Heart left ventricle (tissue), 16 donors: ENCODE data around the gene TMEM106B. TPM values are rescaled to one million over a fixed set of nuclear protein-coding genes. Genes with fewer than 3 reads are reported as not detected.

Experiments used
- ATAC-seq, 4 donors: fragments of 200-7000 bp; cut with Tn5 transposase; one replicate each; pipeline ENCODE4 v1.9.1; 2020 to 2022; ENCODE audit warnings: moderate library complexity in 4 of 4, mild to moderate bottlenecking in 3 of 4, moderate number of reproducible peaks in 1 of 4
- DNase-seq, 5 donors: peaks; one replicate each; pipeline ENCODE4 v3.0.0-alpha.2; 2020
- H3K27ac ChIP-seq, 12 donors: fragments of 200-600 bp; sonication (generic) in 4 of 12; one replicate each; pipeline versions ENCODE4 v1.5.0 to v1.8.0; 2016 to 2022; ENCODE audit warnings: mild to moderate bottlenecking in 2 of 12
- H3K27me3 ChIP-seq, 9 donors: fragments of 200-600 bp; sonication (generic) in 2 of 9; one replicate each; pipeline versions ENCODE4 v1.5.1 to v1.8.0; 2016 to 2022; ENCODE audit warnings: mild to moderate bottlenecking in 3 of 9
- H3K36me3 ChIP-seq, 9 donors: fragments of 200-600 bp; sonication (generic) in 2 of 9; one replicate each; pipeline versions ENCODE4 v1.5.0 to v1.8.0; 2018 to 2022; ENCODE audit warnings: mild to moderate bottlenecking in 2 of 9
- H3K4me1 ChIP-seq, 12 donors: fragments of 200-600 bp; sonication (generic) in 4 of 12; one replicate each; pipeline versions ENCODE4 v1.5.0 to v1.8.0; 2016 to 2022; ENCODE audit warnings: mild to moderate bottlenecking in 3 of 12
- H3K4me3 ChIP-seq, 12 donors: fragments of 200-600 bp; sonication (generic) in 4 of 12; one replicate each; pipeline versions ENCODE4 v1.5.0 to v1.8.0; 2017 to 2022; ENCODE audit warnings: mild to moderate bottlenecking in 9 of 12, moderate library complexity in 4 of 12
- H3K9me3 ChIP-seq, 12 donors: fragments of 200-600 bp; sonication (generic) in 4 of 12; one replicate each; pipeline versions ENCODE4 v1.5.0 to v1.8.0; 2016 to 2022; ENCODE audit warnings: mild to moderate bottlenecking in 1 of 12
- POLR2A ChIP-seq, 2 donors: fragments of 450-650 bp; IDR thresholded peaks; one replicate each; pipeline ENCODE4 v1.6.1; 2017; ENCODE audit warnings: antibody characterized with exemption in 2 of 2, mild to moderate bottlenecking in 2 of 2, moderate library complexity in 2 of 2
- WGBS, 4 donors: extraction: QIAGEN DNeasy Blood & Tissue Kit in 2 of 4; methylation state at CpG; one replicate each; pipeline versions ENCODE4 v1.1.5 to v1.1.7; 2013 to 2018; 5-methylcytosine and 5-hydroxymethylcytosine counted together
- intact Hi-C, 10 donors: fragments of 100-400 bp; cut with DNase I; formaldehyde crosslinking; loops; one replicate each; pipeline versions ENCODE4 v1.11.1 to v1.14.2; 2022
- polyA plus RNA-seq, 2 donors: library from polyadenylated mRNA; stranded (reverse); fragments of 200-250 nt; gene quantifications; one replicate each; pipeline ENCODE4 v1.2.3, GENCODE V29; 2013
- total RNA-seq, 9 donors: library from RNA; depleted of rRNA in 2 of 9; stranded (reverse); fragments of >200 nt in 2 of 9; fragmentation: NEBNext Ultra II Directional in 3 of 9; extraction: Animal tissue kit (Norgen Biotek cat#: 25700) in 3 of 9; gene quantifications; one replicate each; pipeline versions ENCODE4 v1.1.0 to v1.2.4, GENCODE V29; 2016 to 2023
- TF ChIP-seq, protein P1 (sequence below), 12 donors: fragments of 200-600 bp; sonication (generic) in 4 of 12; IDR thresholded peaks; one replicate each; pipeline versions ENCODE4 v1.5.0 to v1.8.0; 2018 to 2022; ENCODE audit warnings: antibody characterized with exemption in 12 of 12, mild to moderate bottlenecking in 5 of 12
- donor health status: ischemic (EF 13 %, LVEDD 7.1; RV severe dilation, severe dysfunction).
- donor health status: healthy with polysubstance abuse.
- donor health status: DM: no; HTN: yes; CAD: no.
- donor health status: DM: no; HTN: no; CAD: no.
- donor health status: ischemic (EF 25% LVEDD 6.9; RV normal size, moderate dysfunction).
- donor health status: ischemic (EF 25% LVEDD 5.7; RV mildly dilated, moderate dysfunction).
- donor health status: healthy.
- donor health status: DM: yes; HTN: yes; CAD: no.
- donor health status: ischemic (EF 35%, LVEDD 5.7; RV mildly dilated, moderate dysfunction).
- donor health status: nonischemic (EF 11% LVEDD 7.7; RV severe dilation, severe dysfunction).
- donor health status: DM: yes; HTN: yes; CAD: no.
- donor health status: PGD.
- donor health status: ischemic (EF 29% LVEDD 5.4; RV normal size, mild dysfunction).
- donor health status: nonischemic (EF 23%, LVEDD 6.1; RV moderate dilation, normal function).

TMEM106B gene
- total and polyA plus RNA-seq, 11 donors, result 11.5 to 54.1 (median 45.8) TPM

DNA sequence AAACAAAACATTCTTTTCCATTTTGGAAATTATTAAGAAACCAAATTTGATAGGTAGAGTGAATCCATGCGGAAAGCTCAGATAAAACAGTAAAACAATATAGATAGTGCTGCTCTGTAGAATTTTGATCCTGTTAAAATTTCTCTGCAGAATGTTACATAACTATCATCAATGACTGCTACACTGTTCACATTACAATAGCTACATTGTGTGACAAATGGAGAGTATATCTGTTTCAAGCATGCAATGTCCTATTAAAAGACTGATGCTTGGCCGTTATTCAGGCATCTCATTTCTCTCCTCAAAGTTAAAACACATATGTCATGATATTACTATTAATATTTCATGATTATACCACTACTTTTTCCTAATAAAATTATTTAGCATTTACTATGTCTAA lies 14.7 kb upstream of the TMEM106B start:
- Histone ChIP-seq H3K27ac (no peak overlapping the region), H3K36me3 (no peaks in the 10 kb centered on the region), H3K4me3 (no peak overlapping the region), H3K27me3 (no peaks in the 10 kb centered on the region), H3K9me3 (no peaks in the 10 kb centered on the region), H3K4me1 (no peaks in the 10 kb centered on the region)
- ATAC-seq (no peak), DNase-seq (no peak)
- WGBS, 4 donors, result 63 to 83% (median 79%) methylated on average over 2 of the region's 2 CpGs
- intact Hi-C loops, result no loop called here
- no peak for TF ChIP-seq POLR2A (IDR thresholded peaks at IDR 0.05)
- TF ChIP-seq, protein P1, sequence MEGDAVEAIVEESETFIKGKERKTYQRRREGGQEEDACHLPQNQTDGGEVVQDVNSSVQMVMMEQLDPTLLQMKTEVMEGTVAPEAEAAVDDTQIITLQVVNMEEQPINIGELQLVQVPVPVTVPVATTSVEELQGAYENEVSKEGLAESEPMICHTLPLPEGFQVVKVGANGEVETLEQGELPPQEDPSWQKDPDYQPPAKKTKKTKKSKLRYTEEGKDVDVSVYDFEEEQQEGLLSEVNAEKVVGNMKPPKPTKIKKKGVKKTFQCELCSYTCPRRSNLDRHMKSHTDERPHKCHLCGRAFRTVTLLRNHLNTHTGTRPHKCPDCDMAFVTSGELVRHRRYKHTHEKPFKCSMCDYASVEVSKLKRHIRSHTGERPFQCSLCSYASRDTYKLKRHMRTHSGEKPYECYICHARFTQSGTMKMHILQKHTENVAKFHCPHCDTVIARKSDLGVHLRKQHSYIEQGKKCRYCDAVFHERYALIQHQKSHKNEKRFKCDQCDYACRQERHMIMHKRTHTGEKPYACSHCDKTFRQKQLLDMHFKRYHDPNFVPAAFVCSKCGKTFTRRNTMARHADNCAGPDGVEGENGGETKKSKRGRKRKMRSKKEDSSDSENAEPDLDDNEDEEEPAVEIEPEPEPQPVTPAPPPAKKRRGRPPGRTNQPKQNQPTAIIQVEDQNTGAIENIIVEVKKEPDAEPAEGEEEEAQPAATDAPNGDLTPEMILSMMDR (IDR thresholded peaks at IDR 0.05), result no peak

DNA sequence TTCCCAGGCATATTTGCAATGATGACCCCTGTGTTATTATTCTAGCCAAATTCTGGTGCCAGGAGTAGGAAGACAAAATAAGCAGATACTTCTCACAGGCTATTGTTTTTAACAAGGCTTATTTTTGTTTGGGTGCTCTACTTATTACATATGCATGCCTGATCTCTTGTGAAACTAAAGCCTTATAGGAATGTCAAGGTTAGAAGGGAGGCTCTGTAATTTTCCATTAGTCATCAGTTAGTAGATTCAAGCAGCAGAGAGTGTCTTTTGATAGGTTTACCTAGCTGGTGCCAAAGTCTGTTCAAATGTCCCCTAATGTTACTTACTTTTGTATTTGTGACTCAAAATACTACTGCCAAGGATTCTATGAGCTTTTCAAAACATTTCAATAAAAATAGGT lies 11.7 kb upstream of the TMEM106B start:
- no peaks in the 10 kb centered on the region for H3K4me1 ChIP-seq
- intact Hi-C loops, result no loop called here
- H3K36me3 ChIP-seq, result no peaks in the 10 kb centered on the region
- no peak for DNase-seq
- TF ChIP-seq, protein P1 (IDR thresholded peaks at IDR 0.05), result no peak
- TF ChIP-seq POLR2A (IDR thresholded peaks at IDR 0.05), result no peak
- no peak overlapping the region for H3K4me3 ChIP-seq
- ATAC-seq, result no peak
- H3K9me3 ChIP-seq, result no peaks in the 10 kb centered on the region
- H3K27me3 ChIP-seq, result no peaks in the 10 kb centered on the region
- H3K27ac ChIP-seq, result no peak overlapping the region

DNA sequence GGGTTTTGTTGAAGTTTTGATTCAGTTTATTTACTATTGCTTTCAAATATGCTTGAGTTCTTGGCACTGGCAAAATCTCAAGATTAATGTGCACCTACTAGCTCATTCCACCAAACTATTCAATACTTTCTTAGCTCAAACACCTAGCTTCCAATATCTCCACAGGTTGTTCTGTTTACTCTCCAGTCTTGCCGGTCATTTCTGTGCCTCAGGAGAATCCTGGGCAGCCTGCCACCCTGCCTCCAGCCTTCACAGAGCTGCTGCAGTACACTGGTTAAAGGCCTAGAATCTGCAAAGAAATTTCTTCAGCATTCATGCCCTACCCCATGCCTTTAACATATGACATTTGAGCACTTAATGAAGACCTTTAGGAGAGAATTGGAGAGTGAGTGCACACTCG lies 4.0 kb upstream of the TMEM106B start:
- DNase-seq (no peak), ATAC-seq (no peak)
- Histone ChIP-seq H3K27me3 (peaks cover 0 to 4% (median 0%) of the 10 kb centered on the region in 9 donors), H3K4me1 (peaks cover 0 to 9% (median 2%) of the 10 kb centered on the region in 12 donors), H3K36me3 (no peaks in the 10 kb centered on the region), H3K27ac (no peak overlapping the region), H3K4me3 (no peak overlapping the region), H3K9me3 (no peaks in the 10 kb centered on the region)
- intact Hi-C loops, result no loop called here
- 34 to 49% (median 37%) methylated on average over 2 of the region's 2 CpGs for WGBS, 4 donors
- no peak for TF ChIP-seq POLR2A (IDR thresholded peaks at IDR 0.05)
- TF ChIP-seq, protein P1 (IDR thresholded peaks at IDR 0.05), result no peak

DNA sequence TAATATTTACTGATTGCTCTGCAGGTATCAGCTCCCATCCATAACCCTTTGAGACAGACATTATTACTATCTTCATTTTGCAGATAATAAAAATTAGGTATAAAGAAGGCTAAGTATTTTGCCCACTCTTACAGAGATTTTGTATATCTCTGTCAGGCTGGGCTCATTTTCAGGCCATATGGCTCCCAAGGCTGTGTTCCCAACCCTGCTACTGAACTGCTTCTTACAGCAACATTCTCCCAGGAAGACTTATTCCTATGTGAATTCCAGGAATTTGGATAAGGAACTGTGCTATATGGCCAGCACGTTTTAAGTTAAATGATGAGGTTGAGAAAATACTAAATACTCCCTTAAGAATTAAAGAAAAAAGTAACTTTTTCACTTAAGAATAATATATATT lies 1.9 kb upstream of the TMEM106B start:
- intact Hi-C loops, result no loop called here
- WGBS, 4 donors, result 41 to 47% (median 44%) methylated on average over 1 of the region's 1 CpG
- no peak for TF ChIP-seq POLR2A (IDR thresholded peaks at IDR 0.05)
- TF ChIP-seq, protein P1 (IDR thresholded peaks at IDR 0.05), result no peak

More for the DNA sequence above, 1.9 kb upstream of the TMEM106B start:
- H3K9me3 ChIP-seq, result no peaks in the 10 kb centered on the region
- ATAC-seq (no peak), DNase-seq (no peak)
- no peak overlapping the region for H3K27ac ChIP-seq
- peaks cover 0 to 22% (median 12%) of the 10 kb centered on the region in 12 donors for H3K4me1 ChIP-seq
- peaks cover 0 to 4% (median 0%) of the 10 kb centered on the region in 9 donors for H3K27me3 ChIP-seq
- no peaks in the 10 kb centered on the region for H3K36me3 ChIP-seq
- H3K4me3 ChIP-seq, result no peak overlapping the region
